Endothelial cell of umbilical vein (primary cell): ENCODE measurements around the gene GDF11. TPM values are rescaled to one million over a fixed set of nuclear protein-coding genes. Genes with fewer than 3 reads are reported as not detected.

Experiments
- BruUV-seq: library from RNA; stranded (reverse); fragments of 400-500 nt; replicated peaks from 2 replicates; lab custom pipeline; 2021; lab: Mats Ljungman, UMichigan
- CTCF ChIA-PET: fragments of 300-600, 350-600 bp; sonication (Branson Sonifier 250); formaldehyde crosslinking; loops from one replicate; lab custom pipeline; 2021; ENCODE audit warnings: antibody characterized with exemption, inconsistent platforms; lab: Charles Lee
- POLR2A ChIA-PET: fragments of 300-600, 350-600 bp; sonication (Branson Sonifier 250); formaldehyde crosslinking; loops from one replicate; lab custom pipeline; 2021; ENCODE audit warnings: antibody characterized with exemption, inconsistent platforms; lab: Charles Lee
- DNase-seq: peaks from one replicate; pipeline ENCODE4 v3.0.0-alpha.2; 2011; ENCODE audit warnings: low read depth, low spot score
- FAIRE-seq: peaks from 2 replicates; lab custom pipeline; 2011; peaks lifted over from hg19 to GRCh38; lab: Jason Lieb, UNC
- H2AFZ ChIP-seq: 2 replicates; pipeline ENCODE4 v1.6.0; 2012; ENCODE audit warnings: low read depth, low read length, control low read depth, inconsistent platforms
- H3K27ac ChIP-seq: 2 replicates; pipeline ENCODE4 v1.5.1; 2011; ENCODE audit warnings: low read depth, mild to moderate bottlenecking, control low read depth, low read length, moderate library complexity; ENCODE audit not compliant: insufficient read depth
- H3K27me3 ChIP-seq, 2 experiments: 2 replicates each; pipeline versions ENCODE4 v1.6.0 to v1.6.1; 2011; ENCODE audit warnings: low read length in 2 of 2, mixed read lengths in 1 of 2; ENCODE audit not compliant: control insufficient read depth in 2 of 2, insufficient read depth in 2 of 2
- H3K36me3 ChIP-seq, 2 experiments: 2 replicates in 1 of 2; 3 replicates in 1 of 2; pipeline ENCODE4 v1.5.1; 2011; ENCODE audit warnings: low read length in 2 of 2, mild to moderate bottlenecking in 1 of 2, moderate library complexity in 1 of 2; ENCODE audit not compliant: control insufficient read depth in 2 of 2, insufficient read depth in 2 of 2; ENCODE audit errors: extremely low read depth in 1 of 2
- H3K4me1 ChIP-seq: 3 replicates; pipeline ENCODE4 v1.5.1; 2011; ENCODE audit warnings: mild to moderate bottlenecking, low read length; ENCODE audit not compliant: control insufficient read depth, insufficient read depth; ENCODE audit errors: extremely low read depth
- H3K4me2 ChIP-seq: 2 replicates; pipeline ENCODE4 v1.6.1; 2011; ENCODE audit warnings: low read length, control low read depth, mixed read lengths; ENCODE audit not compliant: insufficient read depth
- H3K4me3 ChIP-seq, 3 experiments: fragments of 200-600 bp in 1 of 3; sonication (generic), shearing (Covaris generic) in 1 of 3; replicated peaks in 1 of 3; 2 replicates each; pipeline ENCODE4 v1.5.1; 2011 to 2016; ENCODE audit warnings: control low read depth in 3 of 3, low read length in 3 of 3, mild to moderate bottlenecking in 2 of 3, inconsistent platforms in 1 of 3, low read depth in 1 of 3, moderate library complexity in 1 of 3; ENCODE audit not compliant: insufficient read depth in 1 of 3
- H3K79me2 ChIP-seq: 2 replicates; pipeline ENCODE4 v1.6.0; 2012; ENCODE audit warnings: low read length, inconsistent platforms; ENCODE audit not compliant: control insufficient read depth, insufficient read depth
- H3K9ac ChIP-seq: replicated peaks from 2 replicates; pipeline ENCODE3; 2011; ENCODE audit warnings: low read length, control low read depth; ENCODE audit not compliant: insufficient read depth; ENCODE audit errors: extremely low read depth
- H3K9me1 ChIP-seq: replicated peaks from 3 replicates; pipeline ENCODE4 v1.6.0; 2011; ENCODE audit warnings: mild to moderate bottlenecking, low read length; ENCODE audit not compliant: control insufficient read depth, insufficient read depth; ENCODE audit errors: extremely low read depth
- H3K9me3 ChIP-seq: replicated peaks from 2 replicates; pipeline ENCODE4 v1.5.1; 2012; ENCODE audit warnings: low read length, inconsistent platforms; ENCODE audit not compliant: control insufficient read depth, insufficient read depth
- H4K20me1 ChIP-seq: replicated peaks from 2 replicates; pipeline ENCODE3; 2011; ENCODE audit warnings: mild to moderate bottlenecking, low read length; ENCODE audit not compliant: control insufficient read depth, insufficient read depth; ENCODE audit errors: extremely low read depth
- CTCF ChIP-seq, 2 donors: IDR thresholded peaks; 1 replicate in 1 of 2; 2 replicates in 1 of 2; pipeline ENCODE4 v1.5.1; 2011; ENCODE audit warnings: low read length in 2 of 2, mild to moderate bottlenecking in 2 of 2, moderate library complexity in 2 of 2, control low read depth in 1 of 2, inconsistent platforms in 1 of 2, low read depth in 1 of 2; ENCODE audit not compliant: insufficient read depth in 1 of 2; ENCODE audit errors: extremely low read depth in 1 of 2
- EZH2 ChIP-seq: IDR thresholded peaks from 2 replicates; pipeline ENCODE4 v1.6.1; 2012; ENCODE audit warnings: borderline replicate concordance, low read depth, mild to moderate bottlenecking, moderate library complexity, low read length, inconsistent platforms; ENCODE audit not compliant: severe bottlenecking
- FOS ChIP-seq: IDR thresholded peaks from 2 replicates; pipeline ENCODE4 v1.6.1; 2011; ENCODE audit warnings: mild to moderate bottlenecking, low read length, moderate library complexity, borderline replicate concordance; ENCODE audit not compliant: insufficient read depth
- GATA2 ChIP-seq: IDR thresholded peaks from 2 replicates; pipeline ENCODE4 v1.7.0; 2011; ENCODE audit warnings: low read depth, mild to moderate bottlenecking, moderate library complexity, mixed read lengths, low read length; ENCODE audit not compliant: insufficient read length, insufficient read depth
- JUN ChIP-seq: IDR thresholded peaks from 2 replicates; pipeline ENCODE4 v1.6.1; 2011; ENCODE audit warnings: borderline replicate concordance, low read depth; ENCODE audit not compliant: insufficient read length, insufficient read depth
- MAX ChIP-seq: IDR thresholded peaks from 2 replicates; pipeline ENCODE4 v1.6.1; 2011; ENCODE audit not compliant: insufficient read depth, insufficient read length
- MYC ChIP-seq: IDR thresholded peaks from one replicate; pipeline ENCODE4 v1.6.1; 2011; ENCODE audit warnings: mild to moderate bottlenecking, low read depth, low read length
- POLR2A ChIP-seq: IDR thresholded peaks from 2 replicates; pipeline ENCODE4 v1.6.1; 2012; ENCODE audit warnings: low read depth, mild to moderate bottlenecking, control low read depth, low read length
- POLR2AphosphoS5 ChIP-seq: IDR thresholded peaks from 2 replicates; pipeline ENCODE4 v1.6.1; 2012; ENCODE audit warnings: low read depth, mild to moderate bottlenecking, control low read depth, low read length, moderate library complexity; ENCODE audit not compliant: insufficient read depth
- dilution Hi-C: fragments of 300-500 bp; cut with MboI; formaldehyde crosslinking; loops from one replicate; pipeline ENCODE4 v1.15.0; 2019; ENCODE audit warnings: low sequenced_read_pairs; ENCODE audit not compliant: extremely low pct_ligation_motif_present
- intact Hi-C: fragments of 100-400 bp; cut with micrococcal nuclease; formaldehyde crosslinking; loops from one replicate; pipeline ENCODE4 v1.10.0; 2022
- polyA plus RNA-seq, 4 experiments: library from polyadenylated mRNA; depleted of rRNA in 3 of 4; stranded (reverse) in 3 of 4; unstranded in 1 of 4; fragments of >200 nt; gene quantifications; 2 replicates each; pipeline versions ENCODE4 v1.2.1 to v1.2.3, GENCODE V29; 2011 to 2012; ENCODE audit warnings: missing spikeins in 1 of 4
- total RNA-seq: library from RNA; stranded (reverse); gene quantifications from 2 replicates; pipeline ENCODE4 v1.2.3, GENCODE V29; 2021

GDF11 gene
- total and polyA plus RNA-seq, 2 donors (not counting 3 experiments of a cell fraction or from before 2014, with no cell fraction given) = 10.0 to 18.7 TPM

- H2AFZ ChIP-seq = no peak overlapping the region
- H4K20me1 ChIP-seq = no peaks in the 10 kb centered on the region
- no peak overlapping the region for H3K4me3 ChIP-seq
- CTCF ChIA-PET = interaction anchor here (1.1 to 1.6 kb wide), 3 partner anchors 10 to 50 kb away, joined by 4 to 5 read pairs (median 4); no protein-coding TSS in a partner anchor
- H3K27ac ChIP-seq = no peak overlapping the region
- H3K79me2 ChIP-seq = peaks cover 3% of the 10 kb centered on the region
- POLR2A ChIA-PET = no interaction called here
- H3K4me2 ChIP-seq = no peak overlapping the region
- BruUV-seq = no TSS peak
- H3K27me3 ChIP-seq = no peaks in the 10 kb centered on the region
- H3K4me1 ChIP-seq = no peaks in the 10 kb centered on the region
- H3K9me3 ChIP-seq = no peaks in the 10 kb centered on the region
- dilution Hi-C loops (no loop called here), intact Hi-C loops (no loop called here)
- no peak for TF ChIP-seq GATA2
- no peaks in the 10 kb centered on the region for H3K9me1 ChIP-seq
- DNase-seq (no peak), FAIRE-seq (no peak)
- peaks cover 18 to 23% of the 10 kb centered on the region in 2 experiments for H3K36me3 ChIP-seq
- no peak overlapping the region for H3K9ac ChIP-seq
Observed at GRCh38 chr12:55788546-55788945, 45.6 kb downstream of the GDF11 start.

GRCh38 chr12:55789171-55789570, 46.2 kb downstream of the GDF11 start:
- no peak for DNase-seq
- Histone ChIP-seq H2AFZ (no peak overlapping the region), H3K4me2 (no peak overlapping the region), H3K4me3 (no peak overlapping the region), H3K27me3 (no peaks in the 10 kb centered on the region), H3K9me3 (no peaks in the 10 kb centered on the region), H3K27ac (no peak overlapping the region), H3K79me2 (peaks cover under 1% of the 10 kb centered on the region), H3K9ac (no peak overlapping the region), H4K20me1 (no peaks in the 10 kb centered on the region), H3K4me1 (no peaks in the 10 kb centered on the region), H3K9me1 (no peaks in the 10 kb centered on the region), H3K36me3 (peaks cover 18 to 19% of the 10 kb centered on the region in 2 experiments)
- dilution Hi-C loops = no loop called here
- CTCF ChIA-PET = interaction anchor here (1.1 to 1.6 kb wide), 3 partner anchors 9 to 50 kb away, joined by 4 to 5 read pairs (median 4); no protein-coding TSS in a partner anchor
- intact Hi-C loops = no loop called here
- POLR2A ChIA-PET = no interaction called here
- no peak for FAIRE-seq
- no TSS peak for BruUV-seq
- no peak for TF ChIP-seq JUN
- no peak for TF ChIP-seq GATA2
- no peak for TF ChIP-seq MAX
- no peak for TF ChIP-seq CTCF (IDR thresholded peaks at IDR 0.05; ENCODE audit: extremely low read depth in 1 of 2, insufficient read depth in 1 of 2, low read depth in 1 of 2, low read length in 2 of 2)
- TF ChIP-seq POLR2AphosphoS5 = no peak
- no peak for TF ChIP-seq POLR2A
- no peak for TF ChIP-seq MYC
- no peak for TF ChIP-seq FOS
- no peak for TF ChIP-seq EZH2
